ENCODE results near the gene RETN. TPM values are rescaled to one million over a fixed set of nuclear protein-coding genes. Genes with fewer than 3 reads are reported as not detected.
A peak's percentile ranks its signal among the peaks of the same experiment; 100 is the strongest.

RETN gene
- total and polyA plus RNA-seq, 2 experiments from 2014 or later, result not detected

DNA sequence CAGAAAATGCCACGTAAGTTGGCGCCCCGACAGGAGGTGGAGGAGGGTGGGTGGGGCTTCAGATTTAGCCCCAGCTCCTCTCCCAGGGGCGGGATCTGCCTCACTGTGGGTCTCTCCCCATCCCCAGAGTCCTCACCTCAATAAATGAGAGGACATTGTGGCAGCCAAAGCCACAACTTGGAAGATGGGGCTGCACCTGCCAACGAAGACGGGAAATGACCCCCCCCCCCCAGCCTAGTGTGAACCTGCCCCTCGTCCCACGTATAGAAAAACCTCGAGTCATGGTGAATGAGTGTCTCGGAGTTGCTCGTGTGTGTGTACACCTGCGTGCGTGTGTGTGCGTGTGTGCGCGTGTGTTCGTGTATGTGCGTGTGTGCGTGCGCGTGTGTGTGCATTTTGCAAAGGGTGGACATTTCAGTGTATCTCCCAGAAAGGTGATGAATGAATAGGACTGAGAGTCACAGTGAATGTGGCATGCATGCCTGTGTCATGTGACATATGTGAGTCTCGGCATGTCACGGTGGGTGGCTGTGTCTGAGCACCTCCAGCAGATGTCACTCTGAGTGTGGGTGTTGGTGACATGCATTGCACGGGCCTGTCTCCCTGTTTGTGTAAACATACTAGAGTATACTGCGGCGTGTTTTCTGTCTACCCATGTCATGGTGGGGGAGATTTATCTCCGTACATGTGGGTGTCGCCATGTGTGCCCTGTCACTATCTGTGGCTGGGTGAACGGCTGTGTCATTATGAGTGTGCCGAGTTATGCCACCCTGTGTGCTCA, 10.3 kb downstream of the RETN start:
- 0 out of 2 replicates have a peak, but pooled peaks cover 3% of the 10 kb centered on the region for H3F3A ChIP-seq (replicated peaks; ENCODE audit: low read depth)
- peaks cover 10% of the 10 kb centered on the region; the same call in 1 of the 2 replicates for H3K27me3 ChIP-seq (ENCODE audit: insufficient read depth)
- H3K36me3 Mint-ChIP-seq (ENCODE audit: low read depth), result peaks cover 20% of the 10 kb centered on the region
- no peaks in the 10 kb centered on the region for H3K4me1 ChIP-seq (ENCODE audit: insufficient read depth)
- H3K79me2 ChIP-seq (replicated peaks; ENCODE audit: insufficient read depth), result 0 out of 2 replicates have a peak, but pooled peaks cover 3% of the 10 kb centered on the region
- peaks cover 8% of the 10 kb centered on the region for H4K20me1 ChIP-seq (replicated peaks; ENCODE audit: insufficient read depth)
- H3K4me3 ChIP-seq, result no peak overlapping the region
- no peak overlapping the region for H2AFZ ChIP-seq
- H3K4me1 Mint-ChIP-seq, result peaks cover 4% of the 10 kb centered on the region; the same call in 1 of the 3 replicates
- H3K9me2 ChIP-seq (ENCODE audit: insufficient read depth), result no peaks in the 10 kb centered on the region
- no peak overlapping the region for H3K27ac ChIP-seq (ENCODE audit: low read depth)
- no peak overlapping the region for H3K4me3 Mint-ChIP-seq
- peaks cover 28% of the 10 kb centered on the region for H3K27me3 Mint-ChIP-seq (ENCODE audit: insufficient read depth, low read depth, poor library complexity)
- TF ChIP-seq ZNF331 (CRISPR knock-in tag; IDR thresholded peaks at IDR 0.05; ENCODE audit: low read depth), result no peak
- TF ChIP-seq, protein P1, sequence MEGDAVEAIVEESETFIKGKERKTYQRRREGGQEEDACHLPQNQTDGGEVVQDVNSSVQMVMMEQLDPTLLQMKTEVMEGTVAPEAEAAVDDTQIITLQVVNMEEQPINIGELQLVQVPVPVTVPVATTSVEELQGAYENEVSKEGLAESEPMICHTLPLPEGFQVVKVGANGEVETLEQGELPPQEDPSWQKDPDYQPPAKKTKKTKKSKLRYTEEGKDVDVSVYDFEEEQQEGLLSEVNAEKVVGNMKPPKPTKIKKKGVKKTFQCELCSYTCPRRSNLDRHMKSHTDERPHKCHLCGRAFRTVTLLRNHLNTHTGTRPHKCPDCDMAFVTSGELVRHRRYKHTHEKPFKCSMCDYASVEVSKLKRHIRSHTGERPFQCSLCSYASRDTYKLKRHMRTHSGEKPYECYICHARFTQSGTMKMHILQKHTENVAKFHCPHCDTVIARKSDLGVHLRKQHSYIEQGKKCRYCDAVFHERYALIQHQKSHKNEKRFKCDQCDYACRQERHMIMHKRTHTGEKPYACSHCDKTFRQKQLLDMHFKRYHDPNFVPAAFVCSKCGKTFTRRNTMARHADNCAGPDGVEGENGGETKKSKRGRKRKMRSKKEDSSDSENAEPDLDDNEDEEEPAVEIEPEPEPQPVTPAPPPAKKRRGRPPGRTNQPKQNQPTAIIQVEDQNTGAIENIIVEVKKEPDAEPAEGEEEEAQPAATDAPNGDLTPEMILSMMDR (conservative IDR thresholded peaks at IDR 0.05; ENCODE audit: low read depth in 2 of 2), result peak in 1 of 2 experiments; percentile 35; a peak in 2 of 4 replicates
- peaks cover under 1% of the 10 kb centered on the region; the same call in 1 of the 3 replicates for H3K9me3 Mint-ChIP-seq
- H3K36me3 ChIP-seq (ENCODE audit: insufficient read depth), result no peaks in the 10 kb centered on the region; the same call in 1 of the 2 replicates
- ATAC-seq (no peak), DNase-seq (ENCODE audit: low spot score) (no peak)
- H3K27ac Mint-ChIP-seq, result no peak overlapping the region
- H3K4me2 ChIP-seq, result no peak overlapping the region

DNA sequence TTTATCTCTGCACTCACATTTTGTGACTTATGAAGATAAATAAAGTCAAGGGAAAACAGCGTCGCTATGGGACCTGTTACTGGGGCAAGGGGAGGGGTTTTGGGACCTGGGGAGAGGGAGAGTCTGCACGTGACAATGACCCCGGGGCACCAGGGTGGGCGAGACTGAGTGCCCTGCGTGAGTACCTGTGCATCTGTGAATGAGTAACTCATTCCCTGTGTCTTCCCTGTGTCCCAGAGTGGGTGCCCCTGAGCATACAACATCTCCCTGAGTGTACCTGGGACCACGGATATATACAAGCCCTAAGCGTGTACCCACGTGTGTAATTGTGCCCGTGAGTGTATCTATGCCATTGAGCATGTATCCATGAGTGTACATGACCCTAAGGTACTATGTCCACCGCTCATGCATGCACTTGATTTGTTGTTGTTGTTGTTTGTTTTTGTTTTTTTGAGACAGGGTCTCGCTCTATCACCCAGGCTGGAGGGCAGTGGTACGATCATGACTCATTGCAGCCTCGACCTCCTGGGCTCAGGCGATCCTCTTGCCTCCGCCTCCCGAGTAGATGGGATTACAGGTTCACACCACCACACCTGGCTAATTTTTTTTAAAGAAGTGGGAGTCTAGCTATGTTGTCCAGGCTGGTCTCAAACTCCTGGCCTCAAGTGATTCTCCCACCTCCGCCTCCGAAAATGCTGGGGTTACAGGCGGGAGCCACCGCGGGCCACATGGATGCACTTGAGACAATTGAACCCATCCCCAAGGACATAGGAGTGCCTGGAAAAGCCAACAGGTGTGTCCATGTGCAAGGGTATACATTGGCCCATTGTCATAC, 11.1 kb downstream of the RETN start:
- 0 out of 2 replicates have a peak, but pooled peaks cover 3% of the 10 kb centered on the region for H3F3A ChIP-seq (replicated peaks; ENCODE audit: low read depth)
- peak overlapping the region; percentile 89 for H2AFZ ChIP-seq
- Mint-ChIP-seq H3K27me3 (ENCODE audit: insufficient read depth, low read depth, poor library complexity) (peaks cover 28% of the 10 kb centered on the region), H3K36me3 (ENCODE audit: low read depth) (peaks cover 20% of the 10 kb centered on the region), H3K27ac (no peak overlapping the region), H3K9me3 (no peaks in the 10 kb centered on the region), H3K4me1 (peaks cover 4% of the 10 kb centered on the region; the same call in 1 of the 3 replicates), H3K4me3 (peak overlapping the region; percentile 56)
- no peak overlapping the region; the same call in 1 of the 2 replicates for H3K4me2 ChIP-seq
- no peaks in the 10 kb centered on the region; the same call in 1 of the 2 replicates for H3K36me3 ChIP-seq (ENCODE audit: insufficient read depth)
- H4K20me1 ChIP-seq (replicated peaks; ENCODE audit: insufficient read depth), result peaks cover 8% of the 10 kb centered on the region
- H3K4me3 ChIP-seq, result peak overlapping the region; percentile 92; the same call in 1 of the 2 replicates
- no peak overlapping the region for H3K27ac ChIP-seq (ENCODE audit: low read depth)
- DNase-seq (ENCODE audit: low spot score), result peak; percentile 44
- no peaks in the 10 kb centered on the region for H3K9me2 ChIP-seq (ENCODE audit: insufficient read depth)
- H3K79me2 ChIP-seq (replicated peaks; ENCODE audit: insufficient read depth), result 0 out of 2 replicates have a peak, but pooled peaks cover 3% of the 10 kb centered on the region
- no peaks in the 10 kb centered on the region for H3K4me1 ChIP-seq (ENCODE audit: insufficient read depth)
- ATAC-seq, result peak; percentile 26
- peaks cover 10% of the 10 kb centered on the region; the same call in 1 of the 2 replicates for H3K27me3 ChIP-seq (ENCODE audit: insufficient read depth)
- TF ChIP-seq, protein P2, sequence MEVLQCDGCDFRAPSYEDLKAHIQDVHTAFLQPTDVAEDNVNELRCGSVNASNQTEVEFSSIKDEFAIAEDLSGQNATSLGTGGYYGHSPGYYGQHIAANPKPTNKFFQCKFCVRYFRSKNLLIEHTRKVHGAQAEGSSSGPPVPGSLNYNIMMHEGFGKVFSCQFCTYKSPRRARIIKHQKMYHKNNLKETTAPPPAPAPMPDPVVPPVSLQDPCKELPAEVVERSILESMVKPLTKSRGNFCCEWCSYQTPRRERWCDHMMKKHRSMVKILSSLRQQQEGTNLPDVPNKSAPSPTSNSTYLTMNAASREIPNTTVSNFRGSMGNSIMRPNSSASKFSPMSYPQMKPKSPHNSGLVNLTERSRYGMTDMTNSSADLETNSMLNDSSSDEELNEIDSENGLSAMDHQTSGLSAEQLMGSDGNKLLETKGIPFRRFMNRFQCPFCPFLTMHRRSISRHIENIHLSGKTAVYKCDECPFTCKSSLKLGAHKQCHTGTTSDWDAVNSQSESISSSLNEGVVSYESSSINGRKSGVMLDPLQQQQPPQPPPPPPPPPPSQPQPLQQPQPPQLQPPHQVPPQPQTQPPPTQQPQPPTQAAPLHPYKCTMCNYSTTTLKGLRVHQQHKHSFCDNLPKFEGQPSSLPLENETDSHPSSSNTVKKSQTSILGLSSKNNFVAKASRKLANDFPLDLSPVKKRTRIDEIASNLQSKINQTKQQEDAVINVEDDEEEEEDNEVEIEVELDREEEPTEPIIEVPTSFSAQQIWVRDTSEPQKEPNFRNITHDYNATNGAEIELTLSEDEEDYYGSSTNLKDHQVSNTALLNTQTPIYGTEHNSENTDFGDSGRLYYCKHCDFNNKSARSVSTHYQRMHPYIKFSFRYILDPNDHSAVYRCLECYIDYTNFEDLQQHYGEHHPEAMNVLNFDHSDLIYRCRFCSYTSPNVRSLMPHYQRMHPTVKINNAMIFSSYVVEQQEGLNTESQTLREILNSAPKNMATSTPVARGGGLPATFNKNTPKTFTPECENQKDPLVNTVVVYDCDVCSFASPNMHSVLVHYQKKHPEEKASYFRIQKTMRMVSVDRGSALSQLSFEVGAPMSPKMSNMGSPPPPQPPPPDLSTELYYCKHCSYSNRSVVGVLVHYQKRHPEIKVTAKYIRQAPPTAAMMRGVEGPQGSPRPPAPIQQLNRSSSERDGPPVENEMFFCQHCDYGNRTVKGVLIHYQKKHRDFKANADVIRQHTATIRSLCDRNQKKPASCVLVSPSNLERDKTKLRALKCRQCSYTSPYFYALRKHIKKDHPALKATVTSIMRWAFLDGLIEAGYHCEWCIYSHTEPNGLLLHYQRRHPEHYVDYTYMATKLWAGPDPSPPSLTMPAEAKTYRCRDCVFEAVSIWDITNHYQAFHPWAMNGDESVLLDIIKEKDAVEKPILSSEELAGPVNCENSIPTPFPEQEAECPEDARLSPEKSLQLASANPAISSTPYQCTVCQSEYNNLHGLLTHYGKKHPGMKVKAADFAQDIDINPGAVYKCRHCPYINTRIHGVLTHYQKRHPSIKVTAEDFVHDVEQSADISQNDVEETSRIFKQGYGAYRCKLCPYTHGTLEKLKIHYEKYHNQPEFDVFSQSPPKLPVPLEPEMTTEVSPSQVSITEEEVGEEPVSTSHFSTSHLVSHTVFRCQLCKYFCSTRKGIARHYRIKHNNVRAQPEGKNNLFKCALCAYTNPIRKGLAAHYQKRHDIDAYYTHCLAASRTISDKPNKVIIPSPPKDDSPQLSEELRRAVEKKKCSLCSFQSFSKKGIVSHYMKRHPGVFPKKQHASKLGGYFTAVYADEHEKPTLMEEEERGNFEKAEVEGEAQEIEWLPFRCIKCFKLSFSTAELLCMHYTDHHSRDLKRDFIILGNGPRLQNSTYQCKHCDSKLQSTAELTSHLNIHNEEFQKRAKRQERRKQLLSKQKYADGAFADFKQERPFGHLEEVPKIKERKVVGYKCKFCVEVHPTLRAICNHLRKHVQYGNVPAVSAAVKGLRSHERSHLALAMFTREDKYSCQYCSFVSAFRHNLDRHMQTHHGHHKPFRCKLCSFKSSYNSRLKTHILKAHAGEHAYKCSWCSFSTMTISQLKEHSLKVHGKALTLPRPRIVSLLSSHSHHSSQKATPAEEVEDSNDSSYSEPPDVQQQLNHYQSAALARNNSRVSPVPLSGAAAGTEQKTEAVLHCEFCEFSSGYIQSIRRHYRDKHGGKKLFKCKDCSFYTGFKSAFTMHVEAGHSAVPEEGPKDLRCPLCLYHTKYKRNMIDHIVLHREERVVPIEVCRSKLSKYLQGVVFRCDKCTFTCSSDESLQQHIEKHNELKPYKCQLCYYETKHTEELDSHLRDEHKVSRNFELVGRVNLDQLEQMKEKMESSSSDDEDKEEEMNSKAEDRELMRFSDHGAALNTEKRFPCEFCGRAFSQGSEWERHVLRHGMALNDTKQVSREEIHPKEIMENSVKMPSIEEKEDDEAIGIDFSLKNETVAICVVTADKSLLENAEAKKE (CRISPR knock-in tag; IDR thresholded peaks at IDR 0.05), result no peak
- TF ChIP-seq POLR2AphosphoS5 (IDR thresholded peaks at IDR 0.05; ENCODE audit: low read depth), result no peak
- TF ChIP-seq, protein P1 (conservative IDR thresholded peaks at IDR 0.05; ENCODE audit: low read depth in 2 of 2), result no peak
- no peak for TF ChIP-seq EZH2phosphoT487 (IDR thresholded peaks at IDR 0.05; ENCODE audit: unreplicated experiment)
